HCT116 (cell line): ENCODE data around the gene PDCL3.

ENCODE experiments used
- EGR1 ChIP-seq: IDR thresholded peaks from 2 replicates; pipeline ENCODE4 v1.6.1; 2012; ENCODE audit warnings: low read depth
- JUND ChIP-seq: IDR thresholded peaks from 2 replicates; pipeline ENCODE4 v1.6.1; 2012
- POLR2A ChIP-seq: IDR thresholded peaks from 2 replicates; pipeline ENCODE4 v1.7.0; 2011; ENCODE audit warnings: borderline replicate concordance; ENCODE audit not compliant: insufficient read depth, insufficient read length; ENCODE audit errors: extremely low read depth
- POLR2AphosphoS5 ChIP-seq: IDR thresholded peaks from 2 replicates; pipeline ENCODE4 v1.6.1; 2011; ENCODE audit warnings: mild to moderate bottlenecking, low read depth, low read length, moderate library complexity
- TCF7L2 ChIP-seq: IDR thresholded peaks from 2 replicates; pipeline ENCODE4 v1.7.0; 2011; ENCODE audit warnings: borderline replicate concordance, inconsistent platforms; ENCODE audit not compliant: insufficient read depth, insufficient read length; ENCODE audit errors: extremely low read depth
- TF ChIP-seq, protein P1 (sequence below), 3 experiments: fragments of 200-600 bp in 1 of 3; sonication (generic) in 1 of 3; IDR thresholded peaks in 2 of 3; conservative IDR thresholded peaks in 1 of 3; 2 replicates each; pipeline ENCODE4 v1.5.1; 2012 to 2017; ENCODE audit warnings: low read depth in 2 of 3, low read length in 2 of 3, antibody characterized with exemption in 1 of 3, borderline replicate concordance in 1 of 3, control low read depth in 1 of 3, mild to moderate bottlenecking in 1 of 3, mixed read lengths in 1 of 3, mixed run types in 1 of 3, moderate library complexity in 1 of 3; ENCODE audit not compliant: insufficient read depth in 1 of 3
- TF ChIP-seq, protein P2 (sequence below): IDR thresholded peaks from 2 replicates; pipeline ENCODE4 v1.6.1; 2012; ENCODE audit warnings: low read depth

DNA sequence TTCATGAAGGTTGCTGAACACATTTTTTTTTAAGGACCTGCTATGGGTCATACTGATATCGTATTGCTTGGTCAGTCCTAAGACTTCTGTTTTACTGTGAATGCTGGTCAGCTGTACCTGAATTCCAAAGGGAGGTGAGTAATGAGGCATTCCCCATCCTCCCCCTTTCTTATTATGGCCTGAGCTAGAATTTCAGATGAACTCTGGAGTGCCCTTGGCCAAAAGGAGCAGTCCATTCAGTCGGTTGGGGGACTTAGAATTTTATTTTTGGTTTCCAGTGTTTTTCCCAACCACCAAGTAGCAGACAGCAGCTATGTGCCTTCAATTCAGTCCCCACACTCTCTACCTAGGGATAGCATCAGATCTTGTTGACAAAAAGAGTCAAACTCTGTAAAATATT lies 26.9 kb upstream of the PDCL3 start:
- TF ChIP-seq, protein P1, sequence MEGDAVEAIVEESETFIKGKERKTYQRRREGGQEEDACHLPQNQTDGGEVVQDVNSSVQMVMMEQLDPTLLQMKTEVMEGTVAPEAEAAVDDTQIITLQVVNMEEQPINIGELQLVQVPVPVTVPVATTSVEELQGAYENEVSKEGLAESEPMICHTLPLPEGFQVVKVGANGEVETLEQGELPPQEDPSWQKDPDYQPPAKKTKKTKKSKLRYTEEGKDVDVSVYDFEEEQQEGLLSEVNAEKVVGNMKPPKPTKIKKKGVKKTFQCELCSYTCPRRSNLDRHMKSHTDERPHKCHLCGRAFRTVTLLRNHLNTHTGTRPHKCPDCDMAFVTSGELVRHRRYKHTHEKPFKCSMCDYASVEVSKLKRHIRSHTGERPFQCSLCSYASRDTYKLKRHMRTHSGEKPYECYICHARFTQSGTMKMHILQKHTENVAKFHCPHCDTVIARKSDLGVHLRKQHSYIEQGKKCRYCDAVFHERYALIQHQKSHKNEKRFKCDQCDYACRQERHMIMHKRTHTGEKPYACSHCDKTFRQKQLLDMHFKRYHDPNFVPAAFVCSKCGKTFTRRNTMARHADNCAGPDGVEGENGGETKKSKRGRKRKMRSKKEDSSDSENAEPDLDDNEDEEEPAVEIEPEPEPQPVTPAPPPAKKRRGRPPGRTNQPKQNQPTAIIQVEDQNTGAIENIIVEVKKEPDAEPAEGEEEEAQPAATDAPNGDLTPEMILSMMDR (IDR thresholded peaks at IDR 0.05 in 2 of 3, conservative IDR thresholded peaks at IDR 0.05 in 1 of 3; ENCODE audit: borderline replicate concordance in 1 of 3, insufficient read depth in 1 of 3, low read depth in 2 of 3, low read length in 2 of 3), result no peak
- no peak for TF ChIP-seq TCF7L2
- TF ChIP-seq POLR2AphosphoS5, result no peak
- TF ChIP-seq JUND, result no peak
- TF ChIP-seq, protein P2, sequence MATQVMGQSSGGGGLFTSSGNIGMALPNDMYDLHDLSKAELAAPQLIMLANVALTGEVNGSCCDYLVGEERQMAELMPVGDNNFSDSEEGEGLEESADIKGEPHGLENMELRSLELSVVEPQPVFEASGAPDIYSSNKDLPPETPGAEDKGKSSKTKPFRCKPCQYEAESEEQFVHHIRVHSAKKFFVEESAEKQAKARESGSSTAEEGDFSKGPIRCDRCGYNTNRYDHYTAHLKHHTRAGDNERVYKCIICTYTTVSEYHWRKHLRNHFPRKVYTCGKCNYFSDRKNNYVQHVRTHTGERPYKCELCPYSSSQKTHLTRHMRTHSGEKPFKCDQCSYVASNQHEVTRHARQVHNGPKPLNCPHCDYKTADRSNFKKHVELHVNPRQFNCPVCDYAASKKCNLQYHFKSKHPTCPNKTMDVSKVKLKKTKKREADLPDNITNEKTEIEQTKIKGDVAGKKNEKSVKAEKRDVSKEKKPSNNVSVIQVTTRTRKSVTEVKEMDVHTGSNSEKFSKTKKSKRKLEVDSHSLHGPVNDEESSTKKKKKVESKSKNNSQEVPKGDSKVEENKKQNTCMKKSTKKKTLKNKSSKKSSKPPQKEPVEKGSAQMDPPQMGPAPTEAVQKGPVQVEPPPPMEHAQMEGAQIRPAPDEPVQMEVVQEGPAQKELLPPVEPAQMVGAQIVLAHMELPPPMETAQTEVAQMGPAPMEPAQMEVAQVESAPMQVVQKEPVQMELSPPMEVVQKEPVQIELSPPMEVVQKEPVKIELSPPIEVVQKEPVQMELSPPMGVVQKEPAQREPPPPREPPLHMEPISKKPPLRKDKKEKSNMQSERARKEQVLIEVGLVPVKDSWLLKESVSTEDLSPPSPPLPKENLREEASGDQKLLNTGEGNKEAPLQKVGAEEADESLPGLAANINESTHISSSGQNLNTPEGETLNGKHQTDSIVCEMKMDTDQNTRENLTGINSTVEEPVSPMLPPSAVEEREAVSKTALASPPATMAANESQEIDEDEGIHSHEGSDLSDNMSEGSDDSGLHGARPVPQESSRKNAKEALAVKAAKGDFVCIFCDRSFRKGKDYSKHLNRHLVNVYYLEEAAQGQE, result no peak
- TF ChIP-seq POLR2A, result no peak
- TF ChIP-seq EGR1, result no peak
